ENCODE data around the gene ARID1B. TPM values are rescaled to one million over a fixed set of nuclear protein-coding genes. Genes with fewer than 3 reads are reported as not detected.

ARID1B gene
- total RNA-seq, 1 experiment from 2014 or later, result 42.8 TPM

- no peak overlapping the region for H3K4me2 ChIP-seq
- no peak overlapping the region for H3K4me3 ChIP-seq
- no peaks in the 10 kb centered on the region for H3K79me2 ChIP-seq (ENCODE audit: low read depth)
- no peak overlapping the region for H2AFZ ChIP-seq
- no peaks in the 10 kb centered on the region for H3K36me3 ChIP-seq (ENCODE audit: low read depth)
- no peaks in the 10 kb centered on the region for H3K9me3 ChIP-seq (ENCODE audit: insufficient read depth, low read depth)
- H3K27ac ChIP-seq, result no peak overlapping the region
- no peak for TF ChIP-seq CTCF (conservative IDR thresholded peaks at IDR 0.05)
- TF ChIP-seq EZH2 (IDR thresholded peaks at IDR 0.05; ENCODE audit: low read depth), result no peak
- no TSS peak for BruUV-seq (replicated peaks)
- ChIA-PET POLR2A (ENCODE audit: unreplicated experiment) (no interaction called here), CTCF (no interaction called here)
- H3K27me3 ChIP-seq (ENCODE audit: insufficient read depth, low read depth), result no peaks in the 10 kb centered on the region
- no peaks in the 10 kb centered on the region for H3K4me1 ChIP-seq (replicated peaks; ENCODE audit: insufficient read depth)
- no peaks in the 10 kb centered on the region for H3K9me2 ChIP-seq (ENCODE audit: insufficient read depth)
- DNase-seq, result no peak
- intact Hi-C loops (cut with micrococcal nuclease; ENCODE audit: unreplicated experiment), result no loop called here
- no peaks in the 10 kb centered on the region for H3F3A ChIP-seq (ENCODE audit: insufficient read depth, low read depth)
- H4K20me1 ChIP-seq (ENCODE audit: insufficient read depth), result no peaks in the 10 kb centered on the region; the same call in 1 of the 2 replicates
Observed at GRCh38 chr6:157169226-157169625, 392.0 kb downstream of the ARID1B start.

GRCh38 chr6:157169656-157170055, 392.5 kb downstream of the ARID1B start:
- H3K9me3 ChIP-seq (ENCODE audit: insufficient read depth, low read depth), result no peaks in the 10 kb centered on the region
- H3K36me3 ChIP-seq (ENCODE audit: low read depth), result no peaks in the 10 kb centered on the region
- no peaks in the 10 kb centered on the region; the same call in 1 of the 2 replicates for H4K20me1 ChIP-seq (ENCODE audit: insufficient read depth)
- no peaks in the 10 kb centered on the region for H3F3A ChIP-seq (ENCODE audit: insufficient read depth, low read depth)
- BruUV-seq (replicated peaks), result no TSS peak
- TF ChIP-seq CTCF (conservative IDR thresholded peaks at IDR 0.05) (no peak), EZH2 (IDR thresholded peaks at IDR 0.05; ENCODE audit: low read depth) (no peak)
- CTCF ChIA-PET, result no interaction called here
- intact Hi-C loops (cut with micrococcal nuclease; ENCODE audit: unreplicated experiment), result no loop called here
- DNase-seq, result no peak
- no peak overlapping the region for H2AFZ ChIP-seq
- POLR2A ChIA-PET (ENCODE audit: unreplicated experiment), result no interaction called here
- no peaks in the 10 kb centered on the region for H3K9me2 ChIP-seq (ENCODE audit: insufficient read depth)
- no peaks in the 10 kb centered on the region for H3K27me3 ChIP-seq (ENCODE audit: insufficient read depth, low read depth)
- H3K4me2 ChIP-seq, result no peak overlapping the region
- H3K79me2 ChIP-seq (ENCODE audit: low read depth), result no peaks in the 10 kb centered on the region
- no peaks in the 10 kb centered on the region for H3K4me1 ChIP-seq (replicated peaks; ENCODE audit: insufficient read depth)
- no peak overlapping the region for H3K27ac ChIP-seq
- H3K4me3 ChIP-seq, result no peak overlapping the region

- no peak overlapping the region for H3K4me3 ChIP-seq
- H3K4me1 ChIP-seq (replicated peaks; ENCODE audit: insufficient read depth), result no peaks in the 10 kb centered on the region
- H3K9me2 ChIP-seq (ENCODE audit: insufficient read depth), result no peaks in the 10 kb centered on the region
- no peaks in the 10 kb centered on the region for H3F3A ChIP-seq (ENCODE audit: insufficient read depth, low read depth)
- POLR2A ChIA-PET (ENCODE audit: unreplicated experiment), result interaction anchor here (0.7 kb wide), 1 partner anchor 64 kb away, joined by 3 read pairs; no protein-coding TSS in a partner anchor
- no peak overlapping the region for H3K27ac ChIP-seq
- no peaks in the 10 kb centered on the region for H3K79me2 ChIP-seq (ENCODE audit: low read depth)
- no peaks in the 10 kb centered on the region for H3K36me3 ChIP-seq (ENCODE audit: low read depth)
- DNase-seq, result no peak
- TF ChIP-seq CTCF (conservative IDR thresholded peaks at IDR 0.05) (no peak), EZH2 (IDR thresholded peaks at IDR 0.05; ENCODE audit: low read depth) (no peak)
- H3K4me2 ChIP-seq, result no peak overlapping the region
- H4K20me1 ChIP-seq (ENCODE audit: insufficient read depth), result no peaks in the 10 kb centered on the region; the same call in 1 of the 2 replicates
- H3K27me3 ChIP-seq (ENCODE audit: insufficient read depth, low read depth), result no peaks in the 10 kb centered on the region
- no TSS peak for BruUV-seq (replicated peaks)
- H3K9me3 ChIP-seq (ENCODE audit: insufficient read depth, low read depth), result no peaks in the 10 kb centered on the region
- CTCF ChIA-PET, result no interaction called here
- intact Hi-C loops (cut with micrococcal nuclease; ENCODE audit: unreplicated experiment), result no loop called here
- no peak overlapping the region for H2AFZ ChIP-seq
Observed at GRCh38 chr6:157170535-157170934, 393.4 kb downstream of the ARID1B start.

All from PC-9 (cell line).